Measurements from ENCODE around the gene DEGS1.

DEGS1 gene

DNA sequence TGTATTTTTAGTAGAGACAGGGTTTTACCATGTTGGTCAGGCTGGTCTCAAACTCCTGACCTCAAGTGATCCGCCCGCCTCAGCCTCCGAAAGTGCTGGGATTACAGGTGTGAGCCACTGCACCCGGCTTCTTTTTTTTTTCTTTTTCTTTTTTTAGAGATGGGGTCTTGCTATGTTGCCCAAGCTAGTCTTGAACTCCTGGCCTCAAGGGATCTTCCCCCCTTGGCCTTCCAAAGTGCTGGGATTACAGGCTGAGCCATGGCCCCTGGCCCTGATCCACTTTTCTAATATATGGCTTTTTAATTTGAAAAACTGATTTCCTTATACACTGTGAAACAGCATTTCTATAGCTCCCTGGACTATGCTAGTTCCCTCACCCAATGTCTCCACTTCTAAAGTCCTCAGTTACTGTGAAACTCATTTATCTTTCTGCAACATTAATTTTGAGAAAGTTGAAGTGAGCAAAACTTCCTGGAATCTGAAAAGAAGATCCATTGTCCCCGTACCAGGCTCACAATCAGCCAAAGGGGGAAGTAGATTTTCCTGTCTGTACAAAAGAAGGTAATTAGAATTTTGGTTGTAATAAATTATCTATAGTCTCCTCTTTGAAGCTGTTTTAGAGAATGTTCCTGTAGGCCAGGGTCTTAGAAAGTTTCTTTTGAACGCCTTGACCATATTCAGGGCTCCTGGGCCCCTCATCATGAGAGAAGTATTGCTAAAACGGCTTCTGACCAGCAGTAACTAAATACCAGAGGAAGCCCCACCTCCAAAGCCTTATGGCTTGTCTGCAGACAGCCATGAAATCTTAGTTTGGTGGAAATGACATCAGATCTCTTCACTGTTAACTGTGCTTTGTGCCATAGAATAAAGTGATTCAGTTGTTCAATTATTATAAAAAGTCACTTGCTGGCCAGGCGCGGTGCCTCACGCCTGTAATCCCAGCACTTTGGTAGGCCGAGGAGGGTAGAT, 34.9 kb downstream of the DEGS1 start:
- no peak overlapping the region for H3K27ac ChIP-seq (ENCODE audit: low read length)
- H3K9me3 ChIP-seq (ENCODE audit: control insufficient read depth in 1 of 2, low read length in 2 of 2) = no peaks in the 10 kb centered on the region
- H3K4me1 ChIP-seq (ENCODE audit: control insufficient read depth in 1 of 2, insufficient read depth in 2 of 2, low read length in 2 of 2) = peaks cover 0 to 5% of the 10 kb centered on the region in 2 donors
- H3K4me3 ChIP-seq (ENCODE audit: low read depth in 1 of 2, low read length in 2 of 2) = no peak overlapping the region
- no peaks in the 10 kb centered on the region for H3K27me3 ChIP-seq (ENCODE audit: low read depth, low read length)
- H3K36me3 ChIP-seq (ENCODE audit: control insufficient read depth in 1 of 2, insufficient read depth in 2 of 2, low read length in 2 of 2) = no peaks in the 10 kb centered on the region

GRCh38 chr1:224219011-224219611, 36.1 kb downstream of the DEGS1 start:
- Histone ChIP-seq H3K27ac (ENCODE audit: low read length) (no peak overlapping the region), H3K4me1 (ENCODE audit: control insufficient read depth in 1 of 2, insufficient read depth in 2 of 2, low read length in 2 of 2) (peaks cover 0 to 7% of the 10 kb centered on the region in 2 donors), H3K36me3 (ENCODE audit: control insufficient read depth in 1 of 2, insufficient read depth in 2 of 2, low read length in 2 of 2) (no peaks in the 10 kb centered on the region), H3K27me3 (ENCODE audit: low read depth, low read length) (no peaks in the 10 kb centered on the region), H3K9me3 (ENCODE audit: control insufficient read depth in 1 of 2, low read length in 2 of 2) (no peaks in the 10 kb centered on the region), H3K4me3 (ENCODE audit: low read depth in 1 of 2, low read length in 2 of 2) (no peak overlapping the region)

GRCh38 chr1:224219612-224220059, 36.6 kb downstream of the DEGS1 start:
- H3K9me3 ChIP-seq (ENCODE audit: control insufficient read depth in 1 of 2, low read length in 2 of 2) = no peaks in the 10 kb centered on the region
- no peak overlapping the region for H3K27ac ChIP-seq (ENCODE audit: low read length)
- no peak overlapping the region for H3K4me3 ChIP-seq (ENCODE audit: low read depth in 1 of 2, low read length in 2 of 2)
- H3K36me3 ChIP-seq (ENCODE audit: control insufficient read depth in 1 of 2, insufficient read depth in 2 of 2, low read length in 2 of 2) = no peaks in the 10 kb centered on the region
- no peaks in the 10 kb centered on the region for H3K27me3 ChIP-seq (ENCODE audit: low read depth, low read length)
- peaks cover 0 to 7% of the 10 kb centered on the region in 2 donors for H3K4me1 ChIP-seq (ENCODE audit: control insufficient read depth in 1 of 2, insufficient read depth in 2 of 2, low read length in 2 of 2)

- H3K27me3 ChIP-seq (ENCODE audit: low read depth, low read length) = no peaks in the 10 kb centered on the region
- peaks cover 0 to 7% of the 10 kb centered on the region in 2 donors for H3K4me1 ChIP-seq (ENCODE audit: control insufficient read depth in 1 of 2, insufficient read depth in 2 of 2, low read length in 2 of 2)
- H3K9me3 ChIP-seq (ENCODE audit: control insufficient read depth in 1 of 2, low read length in 2 of 2) = no peaks in the 10 kb centered on the region
- peak overlapping the region; percentile 25 for H3K27ac ChIP-seq (ENCODE audit: low read length)
- peaks cover 6 to 19% of the 10 kb centered on the region in 2 donors for H3K36me3 ChIP-seq (ENCODE audit: control insufficient read depth in 1 of 2, insufficient read depth in 2 of 2, low read length in 2 of 2)
- H3K4me3 ChIP-seq (ENCODE audit: low read depth in 1 of 2, low read length in 2 of 2) = peak overlapping the region in 1 of 2 donors; percentile 26
These were observed 41.0 kb downstream of the DEGS1 start for GRCh38 chr1:224223819-224224714.

- Histone ChIP-seq H3K27ac (ENCODE audit: low read length) (no peak overlapping the region), H3K36me3 (ENCODE audit: control insufficient read depth in 1 of 2, insufficient read depth in 2 of 2, low read length in 2 of 2) (peaks cover 11 to 35% of the 10 kb centered on the region in 2 donors)
These were observed 43.9 kb downstream of the DEGS1 start for GRCh38 chr1:224226849-224227502.

GRCh38 chr1:224234017-224234416, 51.0 kb downstream of the DEGS1 start:
- H3K36me3 ChIP-seq (ENCODE audit: control insufficient read depth in 1 of 2, insufficient read depth in 2 of 2, low read length in 2 of 2) = peaks cover 11 to 43% of the 10 kb centered on the region in 2 donors
- no peaks in the 10 kb centered on the region for H3K4me1 ChIP-seq (ENCODE audit: control insufficient read depth in 1 of 2, insufficient read depth in 2 of 2, low read length in 2 of 2)

More at GRCh38 chr1:224226849-224227502, 43.9 kb downstream of the DEGS1 start:
- Histone ChIP-seq H3K4me1 (ENCODE audit: control insufficient read depth in 1 of 2, insufficient read depth in 2 of 2, low read length in 2 of 2) (peaks cover 0 to 7% of the 10 kb centered on the region in 2 donors), H3K9me3 (ENCODE audit: control insufficient read depth in 1 of 2, low read length in 2 of 2) (no peaks in the 10 kb centered on the region), H3K4me3 (ENCODE audit: low read depth in 1 of 2, low read length in 2 of 2) (no peak overlapping the region), H3K27me3 (ENCODE audit: low read depth, low read length) (no peaks in the 10 kb centered on the region)

GRCh38 chr1:224235813-224236493, 52.9 kb downstream of the DEGS1 start:
- Histone ChIP-seq H3K27ac (ENCODE audit: low read length) (no peak overlapping the region), H3K9me3 (ENCODE audit: control insufficient read depth in 1 of 2, low read length in 2 of 2) (no peaks in the 10 kb centered on the region), H3K27me3 (ENCODE audit: low read depth, low read length) (no peaks in the 10 kb centered on the region), H3K36me3 (ENCODE audit: control insufficient read depth in 1 of 2, insufficient read depth in 2 of 2, low read length in 2 of 2) (peaks cover 11 to 32% of the 10 kb centered on the region in 2 donors), H3K4me3 (ENCODE audit: low read depth in 1 of 2, low read length in 2 of 2) (no peak overlapping the region), H3K4me1 (ENCODE audit: control insufficient read depth in 1 of 2, insufficient read depth in 2 of 2, low read length in 2 of 2) (no peaks in the 10 kb centered on the region)

More at GRCh38 chr1:224234017-224234416, 51.0 kb downstream of the DEGS1 start:
- no peak overlapping the region for H3K27ac ChIP-seq (ENCODE audit: low read length)
- no peak overlapping the region for H3K4me3 ChIP-seq (ENCODE audit: low read depth in 1 of 2, low read length in 2 of 2)
- no peaks in the 10 kb centered on the region for H3K9me3 ChIP-seq (ENCODE audit: control insufficient read depth in 1 of 2, low read length in 2 of 2)
- no peaks in the 10 kb centered on the region for H3K27me3 ChIP-seq (ENCODE audit: low read depth, low read length)

- H3K9me3 ChIP-seq (ENCODE audit: control insufficient read depth in 1 of 2, low read length in 2 of 2) = no peaks in the 10 kb centered on the region
- no peaks in the 10 kb centered on the region for H3K27me3 ChIP-seq (ENCODE audit: low read depth, low read length)
- no peak overlapping the region for H3K27ac ChIP-seq (ENCODE audit: low read length)
- H3K4me3 ChIP-seq (ENCODE audit: low read depth in 1 of 2, low read length in 2 of 2) = no peak overlapping the region
- no peaks in the 10 kb centered on the region for H3K4me1 ChIP-seq (ENCODE audit: control insufficient read depth in 1 of 2, insufficient read depth in 2 of 2, low read length in 2 of 2)
- peaks cover 6 to 32% of the 10 kb centered on the region in 2 donors for H3K36me3 ChIP-seq (ENCODE audit: control insufficient read depth in 1 of 2, insufficient read depth in 2 of 2, low read length in 2 of 2)
These were observed 54.3 kb downstream of the DEGS1 start for GRCh38 chr1:224237119-224237881.

DNA sequence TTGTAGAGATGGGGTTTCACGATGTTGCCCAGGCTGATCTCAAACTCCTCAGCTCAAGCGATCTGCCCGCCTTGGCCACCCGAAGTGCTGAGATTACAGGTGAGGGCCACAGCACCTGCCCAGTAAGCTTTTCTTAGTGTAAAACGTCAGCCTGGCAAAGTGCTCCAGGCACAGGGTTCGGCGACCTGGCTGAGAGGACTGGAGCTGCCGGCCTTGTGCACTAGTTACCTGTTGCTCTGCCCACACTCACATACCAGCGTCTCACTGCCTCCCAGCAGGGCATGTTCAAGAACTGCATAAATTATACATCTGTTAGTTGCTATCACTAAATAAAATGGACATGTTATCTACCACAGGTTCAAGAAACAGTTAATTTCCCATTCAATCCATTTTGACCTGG, 55.2 kb downstream of the DEGS1 start:
- no peak overlapping the region for H3K27ac ChIP-seq (ENCODE audit: low read length)
- peaks cover 6 to 32% of the 10 kb centered on the region in 2 donors for H3K36me3 ChIP-seq (ENCODE audit: control insufficient read depth in 1 of 2, insufficient read depth in 2 of 2, low read length in 2 of 2)
- no peaks in the 10 kb centered on the region for H3K27me3 ChIP-seq (ENCODE audit: low read depth, low read length)
- H3K4me1 ChIP-seq (ENCODE audit: control insufficient read depth in 1 of 2, insufficient read depth in 2 of 2, low read length in 2 of 2) = no peaks in the 10 kb centered on the region
- H3K9me3 ChIP-seq (ENCODE audit: control insufficient read depth in 1 of 2, low read length in 2 of 2) = no peaks in the 10 kb centered on the region
- no peak overlapping the region for H3K4me3 ChIP-seq (ENCODE audit: low read depth in 1 of 2, low read length in 2 of 2)
